Ishikawa (cell line): ENCODE data around the gene NCBP3.

Source experiments
- CEBPB ChIP-seq: IDR thresholded peaks from 2 replicates; pipeline ENCODE4 v1.6.1; 2012
- CREB1 ChIP-seq: IDR thresholded peaks from 2 replicates; pipeline ENCODE4 v1.6.1; 2012; ENCODE audit warnings: low read depth
- EGR1 ChIP-seq: IDR thresholded peaks from 2 replicates; pipeline ENCODE4 v1.6.1; 2012
- EP300 ChIP-seq: IDR thresholded peaks from 2 replicates; pipeline ENCODE4 v1.6.1; 2012; ENCODE audit warnings: borderline replicate concordance
- FOXM1 ChIP-seq: IDR thresholded peaks from 2 replicates; pipeline ENCODE4 v1.6.1; 2012; ENCODE audit warnings: low read depth, borderline replicate concordance
- NFIC ChIP-seq: IDR thresholded peaks from 2 replicates; pipeline ENCODE4 v1.6.1; 2012
- RAD21 ChIP-seq: IDR thresholded peaks from 2 replicates; pipeline ENCODE4 v1.6.1; 2012; ENCODE audit warnings: low read depth
- TAF1 ChIP-seq: IDR thresholded peaks from 2 replicates; pipeline ENCODE4 v1.6.1; 2012; ENCODE audit warnings: low read depth, mild to moderate bottlenecking
- TCF12 ChIP-seq: IDR thresholded peaks from 2 replicates; pipeline ENCODE4 v1.6.1; 2012; ENCODE audit warnings: low read depth
- TEAD4 ChIP-seq: IDR thresholded peaks from 2 replicates; pipeline ENCODE4 v1.6.1; 2012
- YY1 ChIP-seq: IDR thresholded peaks from 2 replicates; pipeline ENCODE4 v1.6.1; 2012; ENCODE audit warnings: low read depth
- ZBTB7A ChIP-seq: IDR thresholded peaks from 2 replicates; pipeline ENCODE4 v1.6.1; 2012; ENCODE audit warnings: low read depth
- TF ChIP-seq, protein P1 (sequence below): IDR thresholded peaks from 2 replicates; pipeline ENCODE4 v1.6.1; 2012
- TF ChIP-seq, protein P2 (sequence below): IDR thresholded peaks from 2 replicates; pipeline ENCODE4 v1.6.1; 2012
- TF ChIP-seq, protein P3 (sequence below): IDR thresholded peaks from 2 replicates; pipeline ENCODE4 v1.6.1; 2012; ENCODE audit warnings: low read depth, mild to moderate bottlenecking

NCBP3 gene

DNA sequence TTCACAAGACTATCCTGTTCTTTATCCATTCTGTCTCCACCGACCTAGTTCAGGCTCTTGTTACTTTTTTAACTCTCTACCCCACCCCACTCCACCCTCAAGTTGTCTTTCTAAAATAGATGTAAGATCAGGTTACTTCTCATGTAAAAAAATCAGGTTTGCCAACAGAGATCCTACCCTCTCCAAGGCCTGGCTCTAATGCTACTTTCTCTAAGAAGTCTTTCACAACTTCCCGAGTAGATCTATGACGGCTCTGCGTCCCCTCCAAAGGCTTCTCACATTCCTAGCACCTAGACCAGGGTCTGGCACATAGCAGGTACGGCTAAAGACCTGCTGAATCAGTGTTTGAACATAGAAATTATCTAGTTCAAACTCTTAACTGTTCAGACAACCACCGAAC, 30.9 kb downstream of the NCBP3 start:
- TF ChIP-seq, protein P1, sequence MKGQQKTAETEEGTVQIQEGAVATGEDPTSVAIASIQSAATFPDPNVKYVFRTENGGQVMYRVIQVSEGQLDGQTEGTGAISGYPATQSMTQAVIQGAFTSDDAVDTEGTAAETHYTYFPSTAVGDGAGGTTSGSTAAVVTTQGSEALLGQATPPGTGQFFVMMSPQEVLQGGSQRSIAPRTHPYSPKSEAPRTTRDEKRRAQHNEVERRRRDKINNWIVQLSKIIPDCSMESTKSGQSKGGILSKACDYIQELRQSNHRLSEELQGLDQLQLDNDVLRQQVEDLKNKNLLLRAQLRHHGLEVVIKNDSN, result no peak
- TF ChIP-seq EP300, result no peak
- TF ChIP-seq RAD21, result no peak
- TF ChIP-seq, protein P2, sequence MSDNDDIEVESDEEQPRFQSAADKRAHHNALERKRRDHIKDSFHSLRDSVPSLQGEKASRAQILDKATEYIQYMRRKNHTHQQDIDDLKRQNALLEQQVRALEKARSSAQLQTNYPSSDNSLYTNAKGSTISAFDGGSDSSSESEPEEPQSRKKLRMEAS, result no peak

DNA sequence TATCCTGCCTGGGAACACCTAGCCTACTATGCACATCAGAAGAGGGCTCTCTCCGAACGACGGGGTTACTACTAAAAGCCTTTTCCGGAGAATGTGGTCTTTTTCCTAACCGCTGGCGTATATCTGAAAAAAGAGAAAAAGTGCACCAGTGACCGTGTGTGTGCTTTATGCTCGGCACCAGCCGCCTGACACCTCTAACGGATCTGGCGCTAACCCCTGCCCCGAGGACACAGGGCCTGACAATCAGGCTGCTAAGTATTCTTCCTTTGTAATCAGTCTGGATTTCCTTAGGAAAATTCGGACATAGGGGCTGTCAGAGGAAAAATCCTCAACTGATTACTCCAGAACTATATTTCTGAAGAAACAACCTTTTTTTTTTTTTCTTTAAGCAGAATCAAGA, 31.7 kb downstream of the NCBP3 start:
- TF ChIP-seq TEAD4, result no peak
- TF ChIP-seq, protein P3, sequence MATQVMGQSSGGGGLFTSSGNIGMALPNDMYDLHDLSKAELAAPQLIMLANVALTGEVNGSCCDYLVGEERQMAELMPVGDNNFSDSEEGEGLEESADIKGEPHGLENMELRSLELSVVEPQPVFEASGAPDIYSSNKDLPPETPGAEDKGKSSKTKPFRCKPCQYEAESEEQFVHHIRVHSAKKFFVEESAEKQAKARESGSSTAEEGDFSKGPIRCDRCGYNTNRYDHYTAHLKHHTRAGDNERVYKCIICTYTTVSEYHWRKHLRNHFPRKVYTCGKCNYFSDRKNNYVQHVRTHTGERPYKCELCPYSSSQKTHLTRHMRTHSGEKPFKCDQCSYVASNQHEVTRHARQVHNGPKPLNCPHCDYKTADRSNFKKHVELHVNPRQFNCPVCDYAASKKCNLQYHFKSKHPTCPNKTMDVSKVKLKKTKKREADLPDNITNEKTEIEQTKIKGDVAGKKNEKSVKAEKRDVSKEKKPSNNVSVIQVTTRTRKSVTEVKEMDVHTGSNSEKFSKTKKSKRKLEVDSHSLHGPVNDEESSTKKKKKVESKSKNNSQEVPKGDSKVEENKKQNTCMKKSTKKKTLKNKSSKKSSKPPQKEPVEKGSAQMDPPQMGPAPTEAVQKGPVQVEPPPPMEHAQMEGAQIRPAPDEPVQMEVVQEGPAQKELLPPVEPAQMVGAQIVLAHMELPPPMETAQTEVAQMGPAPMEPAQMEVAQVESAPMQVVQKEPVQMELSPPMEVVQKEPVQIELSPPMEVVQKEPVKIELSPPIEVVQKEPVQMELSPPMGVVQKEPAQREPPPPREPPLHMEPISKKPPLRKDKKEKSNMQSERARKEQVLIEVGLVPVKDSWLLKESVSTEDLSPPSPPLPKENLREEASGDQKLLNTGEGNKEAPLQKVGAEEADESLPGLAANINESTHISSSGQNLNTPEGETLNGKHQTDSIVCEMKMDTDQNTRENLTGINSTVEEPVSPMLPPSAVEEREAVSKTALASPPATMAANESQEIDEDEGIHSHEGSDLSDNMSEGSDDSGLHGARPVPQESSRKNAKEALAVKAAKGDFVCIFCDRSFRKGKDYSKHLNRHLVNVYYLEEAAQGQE, result no peak

DNA sequence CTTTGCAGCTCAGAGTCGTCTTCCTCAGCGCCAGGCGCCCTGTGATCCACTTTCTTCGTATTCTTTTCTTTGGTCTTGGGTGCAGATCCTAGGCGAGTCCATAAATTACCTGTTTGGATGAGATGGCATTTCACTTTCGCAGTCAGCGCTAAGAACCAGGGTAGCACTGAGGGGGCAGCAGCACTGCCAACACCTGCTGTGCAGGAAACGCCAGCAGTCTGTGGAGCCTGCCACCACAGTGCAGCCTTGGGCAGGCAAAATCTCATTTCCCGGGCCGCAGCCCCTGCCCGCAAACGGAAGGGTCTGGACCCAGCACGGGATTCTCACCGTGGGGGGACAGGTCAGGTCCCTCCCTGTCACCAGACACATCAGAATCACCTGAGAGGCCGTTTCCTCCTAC, 32.9 kb downstream of the NCBP3 start:
- no peak for TF ChIP-seq TEAD4
- TF ChIP-seq TCF12, result no peak
- no peak for TF ChIP-seq CREB1
- no peak for TF ChIP-seq CEBPB
- TF ChIP-seq YY1, result no peak
- no peak for TF ChIP-seq TAF1
- TF ChIP-seq, protein P2, result no peak
- no peak for TF ChIP-seq ZBTB7A
- TF ChIP-seq NFIC, result no peak
- no peak for TF ChIP-seq FOXM1
- TF ChIP-seq, protein P3, result no peak
- TF ChIP-seq, protein P1, result no peak
- no peak for TF ChIP-seq EGR1
- TF ChIP-seq EP300, result no peak
- no peak for TF ChIP-seq RAD21

DNA sequence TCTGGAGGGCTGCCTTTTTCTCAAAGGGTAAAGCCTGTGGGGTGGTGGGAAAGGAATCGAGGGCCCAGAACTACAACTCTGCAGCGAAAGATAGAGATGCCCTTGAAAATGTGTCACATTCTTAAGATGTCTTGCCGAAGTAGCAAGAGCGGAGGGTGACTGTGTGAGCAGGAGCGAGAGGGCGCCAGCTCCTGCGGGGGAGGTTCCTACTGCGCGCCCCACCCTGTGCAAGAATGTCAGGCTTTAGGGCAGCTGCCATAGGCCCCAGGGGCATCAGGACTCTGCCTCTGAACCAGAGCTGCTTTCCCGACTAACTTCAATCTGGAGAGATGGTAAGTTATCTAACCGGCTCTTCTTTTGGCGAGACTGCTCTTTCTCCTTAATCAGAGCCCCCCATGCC, 33.3 kb downstream of the NCBP3 start:
- TF ChIP-seq, protein P2, result no peak
- no peak for TF ChIP-seq TAF1
- TF ChIP-seq CEBPB, result no peak
- no peak for TF ChIP-seq FOXM1
- no peak for TF ChIP-seq YY1
- 0 out of 2 replicates have a peak, but pooled peaks have one; percentile 8 for TF ChIP-seq TEAD4
- no peak for TF ChIP-seq EP300

DNA sequence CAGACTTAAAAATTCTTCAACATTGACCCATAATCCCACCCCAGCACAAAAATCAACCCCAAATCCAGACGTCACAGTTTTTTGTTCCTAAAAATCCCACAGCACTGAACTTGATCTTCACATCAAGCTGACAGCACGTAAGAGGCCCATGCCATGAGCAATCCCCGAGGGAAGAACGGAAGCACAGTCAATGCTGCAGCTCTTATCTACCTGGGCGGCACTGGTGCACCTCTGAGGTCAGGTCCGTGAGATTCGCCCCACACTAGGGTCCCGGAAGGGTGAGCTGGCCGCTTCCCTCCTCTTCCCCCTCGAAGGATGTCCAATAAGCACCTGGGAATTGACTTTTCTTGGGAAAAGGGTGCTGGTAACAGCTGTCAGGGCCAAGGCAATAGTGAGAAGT, 33.8 kb downstream of the NCBP3 start:
- TF ChIP-seq TEAD4, result no peak

DNA sequence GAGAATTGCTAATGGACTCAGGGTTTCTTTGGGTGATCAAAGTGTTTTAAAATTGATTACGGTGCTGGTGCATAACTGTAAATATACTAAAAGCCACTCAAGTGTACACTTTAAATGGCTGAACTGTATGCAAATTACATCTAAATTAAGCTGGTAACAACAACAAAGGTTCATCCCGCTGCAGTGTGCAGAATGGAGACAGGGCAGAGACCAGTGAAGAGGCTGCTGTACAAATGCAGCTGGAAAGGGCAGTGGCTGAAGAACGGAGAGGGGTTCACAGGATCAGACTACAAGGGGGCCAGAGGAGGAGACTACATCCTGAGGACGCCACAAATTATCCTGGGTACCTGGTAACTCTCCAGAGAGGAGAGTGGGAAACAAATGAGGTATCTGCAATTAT, 36.0 kb downstream of the NCBP3 start:
- TF ChIP-seq RAD21 (no peak), TAF1 (no peak), FOXM1 (no peak), YY1 (no peak), CREB1 (no peak), NFIC (no peak), EP300 (no peak), TCF12 (no peak), EGR1 (no peak), CEBPB (no peak), TEAD4 (no peak), ZBTB7A (no peak)
- TF ChIP-seq, protein P3, result no peak
- TF ChIP-seq, protein P2, result no peak
- TF ChIP-seq, protein P1, result no peak
